HepG2 (cell line): ENCODE measurements around the gene PRKCE.

Source experiments
- EP300 ChIP-seq, 3 experiments: sonication (generic) in 1 of 3; formaldehyde crosslinking in 1 of 3; IDR thresholded peaks; 2 replicates each; pipeline versions ENCODE4 v1.5.1 to v1.6.1; 2011 to 2020; ENCODE audit warnings: low read depth in 2 of 3, low read length in 2 of 3, borderline replicate concordance in 1 of 3, improper control_type of control experiment in 1 of 3, mild to moderate bottlenecking in 1 of 3, missing genetic modification reagents in 1 of 3, moderate library complexity in 1 of 3
- POLR2A ChIP-seq, 2 experiments: IDR thresholded peaks; 2 replicates each; pipeline ENCODE4 v1.6.1; 2011; ENCODE audit warnings: low read depth in 2 of 2, low read length in 2 of 2, mild to moderate bottlenecking in 1 of 2, moderate library complexity in 1 of 2; ENCODE audit not compliant: insufficient read depth in 1 of 2
- RFX5 ChIP-seq: IDR thresholded peaks from 2 replicates; pipeline ENCODE4 v1.6.1; 2011; ENCODE audit warnings: low read depth, low read length, improper control_type of control experiment
- ZNF121 ChIP-seq: sonication (generic); formaldehyde crosslinking; IDR thresholded peaks from 2 replicates; pipeline ENCODE4 v1.5.0; 2020; ENCODE audit warnings: mild to moderate bottlenecking, missing genetic modification reagents
- ZNF274 ChIP-seq: sonication (generic); formaldehyde crosslinking; IDR thresholded peaks from 2 replicates; pipeline ENCODE4 v1.5.1; 2020; ENCODE audit warnings: mild to moderate bottlenecking, missing genetic modification reagents
- ZNF598 ChIP-seq: sonication (generic); formaldehyde crosslinking; IDR thresholded peaks from 2 replicates; pipeline ENCODE4 v1.5.1; 2020; ENCODE audit warnings: mild to moderate bottlenecking, missing genetic modification reagents, borderline replicate concordance
- ZSCAN29 ChIP-seq: sonication (generic); formaldehyde crosslinking; conservative IDR thresholded peaks from 2 replicates; pipeline ENCODE4 v1.4.0; 2020; ENCODE audit warnings: mild to moderate bottlenecking, missing genetic modification reagents
- ZSCAN31 ChIP-seq: sonication (generic); formaldehyde crosslinking; IDR thresholded peaks from 2 replicates; pipeline ENCODE4 v1.5.0; 2020; ENCODE audit warnings: low read depth, mild to moderate bottlenecking, missing genetic modification reagents
- TF ChIP-seq, protein P1 (sequence below): sonication (generic); formaldehyde crosslinking; IDR thresholded peaks from 2 replicates; pipeline ENCODE4 v1.8.0; 2022; ENCODE audit warnings: low read depth, missing genetic modification reagents

DNA sequence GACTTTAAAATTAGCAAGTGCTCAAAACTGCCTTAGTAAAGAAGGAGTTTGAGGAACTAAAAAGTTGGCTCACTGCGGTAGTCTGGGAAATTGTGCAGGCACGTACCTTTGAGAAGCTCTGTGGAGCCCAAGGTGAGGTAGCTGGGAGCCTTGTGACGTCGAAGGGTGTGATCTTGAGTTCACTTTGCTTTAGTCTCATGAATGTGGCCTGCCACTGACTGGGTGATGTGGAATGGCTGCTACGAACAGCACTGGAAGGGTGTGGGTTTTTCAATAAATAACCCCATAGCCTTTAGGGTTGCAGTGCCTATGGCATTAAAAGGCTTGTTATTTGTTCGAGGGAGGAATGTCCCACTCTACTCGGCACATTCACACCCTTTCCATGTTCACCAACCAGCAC, 312.3 kb downstream of the PRKCE start:
- TF ChIP-seq EP300 (IDR thresholded peaks at IDR 0.05; ENCODE audit: low read depth in 2 of 2, low read length in 2 of 2), result no peak
- TF ChIP-seq EP300 (CRISPR knock-in tag; IDR thresholded peaks at IDR 0.05; ENCODE audit: borderline replicate concordance), result no peak
- TF ChIP-seq ZNF121 (CRISPR knock-in tag), result no peak
- no peak for TF ChIP-seq ZSCAN31 (CRISPR knock-in tag)
- no peak for TF ChIP-seq ZNF274
- TF ChIP-seq ZNF598 (CRISPR knock-in tag), result no peak
- TF ChIP-seq POLR2A (IDR thresholded peaks at IDR 0.05; ENCODE audit: insufficient read depth in 1 of 2, low read depth in 2 of 2, low read length in 2 of 2), result no peak
- TF ChIP-seq ZSCAN29, result no peak
- TF ChIP-seq RFX5, result no peak
- TF ChIP-seq, protein P1, sequence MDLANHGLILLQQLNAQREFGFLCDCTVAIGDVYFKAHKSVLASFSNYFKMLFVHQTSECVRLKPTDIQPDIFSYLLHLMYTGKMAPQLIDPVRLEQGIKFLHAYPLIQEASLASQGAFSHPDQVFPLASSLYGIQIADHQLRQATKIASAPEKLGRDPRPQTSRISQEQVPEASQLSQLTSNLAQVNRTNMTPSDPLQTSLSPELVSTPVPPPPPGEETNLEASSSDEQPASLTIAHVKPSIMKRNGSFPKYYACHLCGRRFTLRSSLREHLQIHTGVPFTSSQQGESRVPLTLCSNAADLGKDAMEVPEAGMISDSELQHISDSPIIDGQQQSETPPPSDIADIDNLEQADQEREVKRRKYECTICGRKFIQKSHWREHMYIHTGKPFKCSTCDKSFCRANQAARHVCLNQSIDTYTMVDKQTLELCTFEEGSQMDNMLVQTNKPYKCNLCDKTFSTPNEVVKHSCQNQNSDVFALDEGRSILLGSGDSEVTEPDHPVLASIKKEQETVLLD, result no peak
